Activated CD4-positive, alpha-beta T cell treated with anti-CD3 and anti-CD28 coated beads for 1 hour (primary cell): Measurements from ENCODE around the gene TMEM141.
"Not testable (repeated sequence)": the region's sequence is repeated elsewhere in the genome, so short reads cannot be mapped to it uniquely, and the experiment has no call there.

Experiments used
- DNase-seq: peaks from one replicate; pipeline ENCODE4 v3.0.0-alpha.2; 2020

The TMEM141 gene

GRCh38 chr9:136755302-136756133 is 35.6 kb upstream of the TMEM141 start:
- not testable (repeated sequence) for DNase-seq

DNA sequence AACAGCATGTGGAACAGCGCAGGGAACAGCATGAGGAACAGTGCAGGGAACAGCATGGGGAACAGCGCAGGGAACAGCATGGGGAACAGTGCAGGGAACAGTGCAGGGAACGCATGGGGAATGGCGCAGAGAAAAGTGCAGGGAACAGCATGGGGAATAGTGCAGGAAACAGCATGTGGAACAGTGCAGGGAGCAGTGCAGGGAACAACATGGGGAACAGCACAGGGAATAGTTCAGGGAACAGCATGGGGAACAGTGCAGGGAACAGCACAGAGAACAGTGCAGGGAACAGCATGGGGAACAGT is 35.1 kb upstream of the TMEM141 start:
- no peak for DNase-seq

- no peak for DNase-seq
Observed at GRCh38 chr9:136756836-136757235, 34.3 kb upstream of the TMEM141 start.

- no peak for DNase-seq
Observed at GRCh38 chr9:136757328-136757727, 33.8 kb upstream of the TMEM141 start.

DNA sequence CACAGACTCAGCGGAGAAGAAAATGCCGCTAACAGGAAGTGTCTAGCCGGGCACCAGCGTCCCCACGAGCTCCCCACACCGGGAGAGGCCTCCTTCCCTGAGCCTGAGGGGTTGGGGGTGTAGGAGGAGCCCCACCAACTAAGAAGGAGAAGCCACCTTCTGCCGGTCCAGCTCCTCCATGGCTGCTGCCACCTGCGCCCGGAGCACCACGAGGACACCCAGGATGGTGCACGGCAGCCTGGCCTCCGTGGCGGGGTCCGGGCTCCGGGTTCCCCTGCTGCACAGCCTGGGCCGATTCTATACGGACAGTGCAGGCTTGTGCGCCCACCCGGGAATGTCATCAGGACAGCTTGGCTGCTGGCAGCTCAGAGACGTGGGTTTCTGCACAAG is 33.4 kb upstream of the TMEM141 start:
- no peak for DNase-seq

DNA sequence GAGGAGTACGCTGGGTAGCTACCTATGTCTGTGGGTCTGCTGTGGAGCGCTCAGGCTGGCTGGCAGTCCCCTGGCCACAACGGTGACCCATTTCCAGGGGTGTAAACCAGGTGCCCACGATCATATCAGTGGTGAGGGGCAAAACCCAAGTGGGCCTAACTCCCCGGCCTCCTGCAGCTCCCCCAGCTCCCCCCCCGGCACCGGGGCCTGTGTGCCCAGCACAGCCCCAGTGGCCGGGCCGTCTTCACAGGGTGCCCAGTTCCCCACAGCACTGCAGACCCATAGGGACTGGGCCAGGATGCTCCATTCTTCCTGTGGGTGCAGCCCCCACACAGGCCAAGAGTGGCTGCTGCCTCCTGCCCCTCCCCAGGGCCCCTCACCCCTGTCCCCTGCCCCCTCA is 32.1 kb upstream of the TMEM141 start:
- no peak for DNase-seq

GRCh38 chr9:136759436-136760325 is 31.5 kb upstream of the TMEM141 start:
- DNase-seq = no peak

DNA sequence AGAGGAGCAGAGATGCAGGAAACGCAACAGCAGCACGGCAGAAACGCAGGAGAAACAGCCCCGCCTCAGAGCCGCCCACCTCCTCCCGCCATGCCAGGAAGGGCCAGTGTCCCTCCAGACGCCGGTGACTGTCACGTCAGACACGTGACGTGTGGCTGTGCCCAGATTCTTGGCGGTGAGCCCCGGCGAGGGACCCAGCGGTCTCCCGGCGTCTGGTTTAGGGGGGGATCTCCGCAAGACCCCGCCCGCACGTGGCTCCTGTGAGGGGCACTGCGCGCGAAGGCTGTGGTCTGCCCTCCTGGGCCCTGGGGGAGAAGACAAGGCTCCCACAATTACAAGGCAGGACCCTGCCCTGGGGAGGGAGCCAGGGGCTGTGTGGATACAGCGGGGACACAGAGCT is 30.7 kb upstream of the TMEM141 start:
- no peak for DNase-seq

GRCh38 chr9:136760834-136761544 is 30.2 kb upstream of the TMEM141 start:
- DNase-seq = not testable (repeated sequence)

DNA sequence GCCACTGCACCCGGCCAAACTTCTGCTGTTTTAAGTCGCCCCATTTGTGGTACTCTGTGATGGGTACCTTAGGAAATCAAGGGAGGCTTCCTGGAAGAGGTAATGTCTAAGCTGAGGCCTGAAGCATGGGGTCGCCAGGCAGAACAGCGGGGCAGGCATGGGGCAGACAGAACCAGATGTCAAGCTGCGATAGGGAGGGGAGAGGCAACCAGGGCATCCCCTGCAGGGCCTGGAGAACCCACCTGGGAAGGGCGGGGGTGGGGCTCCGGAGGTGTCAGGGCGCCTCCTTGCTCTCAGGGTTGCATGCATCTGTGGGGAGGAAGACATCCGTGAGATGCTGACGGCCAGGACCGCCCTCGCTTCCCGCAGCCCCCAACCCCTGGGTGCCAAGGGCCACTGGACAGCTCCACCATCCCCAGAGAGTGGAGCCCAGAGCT is 29.6 kb upstream of the TMEM141 start:
- no peak for DNase-seq

DNA sequence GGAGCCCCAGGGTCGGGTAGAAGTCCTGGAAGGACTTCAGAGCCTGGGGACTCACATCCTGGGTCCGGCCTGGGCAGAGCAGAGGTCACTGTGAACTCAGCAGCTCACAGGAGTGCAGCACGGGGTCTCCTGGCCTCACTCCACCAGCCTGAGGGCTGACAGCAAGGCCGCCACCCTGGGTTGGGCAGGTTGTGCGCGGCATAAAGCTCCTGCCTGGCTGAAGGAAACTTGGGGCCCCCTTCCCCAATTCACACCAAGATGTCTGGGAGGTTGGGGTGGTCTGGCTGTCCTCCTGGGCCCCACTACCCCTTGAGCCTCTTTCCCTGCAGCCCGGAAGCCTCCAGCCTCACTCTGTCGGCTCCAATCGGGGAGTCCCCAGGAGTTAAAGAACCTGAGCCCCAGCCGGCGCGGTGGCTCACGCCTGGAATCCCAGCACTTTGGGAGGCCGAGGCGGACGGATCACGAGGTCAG is 28.9 kb upstream of the TMEM141 start:
- DNase-seq = no peak

DNA sequence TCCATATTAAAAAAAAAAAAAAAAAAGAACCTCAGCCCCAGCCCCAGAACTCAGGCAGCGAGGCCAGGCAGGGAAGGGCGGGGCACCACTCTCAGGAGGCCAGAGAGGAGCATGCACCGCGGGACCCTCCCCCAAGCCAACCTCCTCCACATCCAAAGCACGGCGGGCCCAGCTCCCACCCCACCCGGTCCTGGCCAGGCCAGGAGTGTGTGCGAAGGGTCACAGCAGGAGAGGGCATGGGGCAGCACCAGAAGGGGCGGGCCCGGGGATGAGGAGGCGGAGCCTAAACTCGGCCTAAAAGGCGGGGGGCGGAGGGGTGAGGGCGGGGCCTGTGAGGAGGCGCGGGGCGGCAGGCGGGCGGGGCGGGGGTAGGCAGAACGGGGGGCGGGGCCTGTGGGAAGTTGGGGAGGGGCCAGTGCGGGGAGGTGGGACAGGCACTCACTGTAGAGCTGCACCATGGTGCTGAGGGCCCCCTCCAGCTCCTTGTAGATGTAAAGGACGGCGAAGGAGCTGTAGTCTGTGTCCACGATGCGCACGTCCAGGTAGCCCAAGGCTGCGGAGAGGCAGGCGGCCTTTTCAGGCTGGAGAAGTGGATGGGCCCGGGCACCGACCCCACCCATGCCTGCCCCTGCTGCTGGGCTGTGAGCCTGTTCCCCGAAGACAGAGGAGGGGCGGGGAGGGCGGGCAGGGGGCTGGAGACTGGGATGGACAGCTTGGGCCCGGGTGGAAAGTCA is 28.1 kb upstream of the TMEM141 start:
- no peak for DNase-seq

- no peak for DNase-seq
Observed at GRCh38 chr9:136763649-136764035, 27.5 kb upstream of the TMEM141 start.

GRCh38 chr9:136764301-136764891 is 26.7 kb upstream of the TMEM141 start, which contains the start of gene LCN15:
Gene LCN15, minus strand, starts transcription at chr9:136764518. Its CDS starts 30 bp downstream, at chr9:136764488.
- no peak for DNase-seq

GRCh38 chr9:136765041-136765440 is 26.1 kb upstream of the TMEM141 start:
- no peak for DNase-seq

- DNase-seq = not testable (repeated sequence)
Observed at GRCh38 chr9:136765745-136766409, 25.3 kb upstream of the TMEM141 start.

DNA sequence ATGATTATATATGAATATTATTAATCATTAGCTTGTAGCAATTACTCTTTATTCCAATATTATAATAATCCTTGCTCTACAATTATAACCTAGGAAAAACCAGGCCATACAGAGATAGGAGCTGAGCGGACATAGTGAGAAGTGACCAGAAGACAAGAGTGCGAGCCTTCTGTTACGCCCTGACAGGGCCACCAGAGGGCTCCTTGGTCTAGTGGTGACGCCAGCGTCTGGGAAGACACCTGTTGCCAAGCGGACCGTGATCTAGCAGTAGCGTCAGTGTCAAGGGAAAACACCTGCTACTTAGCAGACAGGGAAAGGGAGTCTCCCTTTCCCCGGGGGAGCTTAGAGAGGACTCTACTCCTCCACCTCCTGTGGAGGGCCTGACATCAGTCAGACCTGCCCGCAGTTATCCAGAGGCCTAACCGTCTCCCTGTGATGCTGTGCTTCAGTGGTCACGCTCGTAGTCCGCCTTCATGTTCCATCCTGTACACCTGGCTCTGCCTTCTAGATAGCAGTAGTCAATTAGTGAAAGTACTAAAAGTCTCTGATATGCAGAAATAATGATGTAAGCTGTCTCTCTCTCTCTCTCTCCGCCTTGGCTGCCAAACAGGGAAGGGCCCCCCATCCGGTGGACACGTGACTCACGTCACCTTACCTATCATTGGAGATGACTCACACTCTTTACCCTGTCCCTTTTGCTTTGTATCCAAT is 24.6 kb upstream of the TMEM141 start:
- DNase-seq = not testable (repeated sequence)

DNA sequence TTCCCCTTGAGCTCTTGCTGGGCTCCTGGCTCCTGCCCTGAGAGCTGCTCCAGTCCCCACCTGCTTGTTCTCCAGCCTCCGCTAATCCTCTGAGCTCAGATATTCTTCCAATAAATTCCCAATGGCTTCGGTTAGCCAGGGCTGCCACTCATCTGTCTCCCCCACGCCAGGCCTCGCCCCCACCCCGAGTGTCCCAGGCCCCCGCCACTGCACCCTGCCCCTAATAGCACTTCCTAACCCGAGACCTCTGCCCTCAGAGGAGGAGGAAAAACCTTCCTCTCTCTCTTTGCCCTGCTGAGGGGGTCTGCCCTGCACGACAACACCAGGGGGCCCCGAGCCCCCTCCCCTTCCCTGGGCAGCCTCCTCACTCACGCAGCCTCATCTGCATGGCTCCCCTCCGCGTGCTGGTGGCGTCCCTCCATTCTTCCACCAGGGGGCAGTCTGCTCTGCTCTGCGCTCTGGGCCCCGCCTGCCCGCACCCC is 21.4 kb upstream of the TMEM141 start:
- no peak for DNase-seq

- DNase-seq = no peak
Observed at GRCh38 chr9:136771907-136772415, 19.2 kb upstream of the TMEM141 start.

- no peak for DNase-seq
Observed at GRCh38 chr9:136773386-136774044, 17.6 kb upstream of the TMEM141 start.
